GM12801 (cell line): ENCODE data around the gene FABP2.

ENCODE experiments used
- TF ChIP-seq, protein P1 (sequence below): IDR thresholded peaks from one replicate; pipeline ENCODE4 v1.5.1; 2011; ENCODE audit warnings: control low read depth; ENCODE audit not compliant: insufficient read length; ENCODE audit errors: extremely low read depth

FABP2 gene

GRCh38 chr4:119284876-119285780 is 36.8 kb downstream of the FABP2 start:
- TF ChIP-seq, protein P1, sequence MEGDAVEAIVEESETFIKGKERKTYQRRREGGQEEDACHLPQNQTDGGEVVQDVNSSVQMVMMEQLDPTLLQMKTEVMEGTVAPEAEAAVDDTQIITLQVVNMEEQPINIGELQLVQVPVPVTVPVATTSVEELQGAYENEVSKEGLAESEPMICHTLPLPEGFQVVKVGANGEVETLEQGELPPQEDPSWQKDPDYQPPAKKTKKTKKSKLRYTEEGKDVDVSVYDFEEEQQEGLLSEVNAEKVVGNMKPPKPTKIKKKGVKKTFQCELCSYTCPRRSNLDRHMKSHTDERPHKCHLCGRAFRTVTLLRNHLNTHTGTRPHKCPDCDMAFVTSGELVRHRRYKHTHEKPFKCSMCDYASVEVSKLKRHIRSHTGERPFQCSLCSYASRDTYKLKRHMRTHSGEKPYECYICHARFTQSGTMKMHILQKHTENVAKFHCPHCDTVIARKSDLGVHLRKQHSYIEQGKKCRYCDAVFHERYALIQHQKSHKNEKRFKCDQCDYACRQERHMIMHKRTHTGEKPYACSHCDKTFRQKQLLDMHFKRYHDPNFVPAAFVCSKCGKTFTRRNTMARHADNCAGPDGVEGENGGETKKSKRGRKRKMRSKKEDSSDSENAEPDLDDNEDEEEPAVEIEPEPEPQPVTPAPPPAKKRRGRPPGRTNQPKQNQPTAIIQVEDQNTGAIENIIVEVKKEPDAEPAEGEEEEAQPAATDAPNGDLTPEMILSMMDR = no peak

DNA sequence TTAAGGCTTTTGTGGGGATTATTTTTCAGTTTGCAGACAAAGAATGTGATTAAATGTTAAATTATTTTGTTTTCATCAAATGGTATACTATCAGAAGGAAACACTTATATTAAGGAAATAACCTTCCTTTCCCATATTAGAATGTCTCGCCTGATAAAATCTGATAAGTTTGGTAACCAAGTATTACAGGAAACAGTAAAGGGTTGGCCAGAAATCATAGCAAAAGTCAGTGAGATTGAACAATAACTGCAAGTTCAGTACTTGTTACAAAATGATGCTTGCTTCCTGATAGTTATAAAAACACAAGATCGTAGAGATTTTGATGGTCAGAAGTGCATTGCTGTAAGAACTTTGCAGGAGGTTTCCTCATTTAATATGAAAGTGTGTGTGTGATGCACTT is 40.5 kb downstream of the FABP2 start:
- TF ChIP-seq, protein P1 = no peak

- TF ChIP-seq, protein P1 = no peak
These were observed 50.4 kb downstream of the FABP2 start for GRCh38 chr4:119271361-119272085.

- TF ChIP-seq, protein P1 = no peak
These were observed 53.5 kb downstream of the FABP2 start for GRCh38 chr4:119268466-119268865.
